COLO668 (cell line): ENCODE measurements around the gene PALLD.

Experiments
- DNase-seq: peaks from one replicate; lab custom pipeline; 2025; ENCODE audit not compliant: unreplicated experiment; lab: John Stamatoyannopoulos, UW

The PALLD gene

GRCh38 chr4:168751263-168752225 lies 254.7 kb downstream of the PALLD start:
- DNase-seq = no peak

- DNase-seq = no peak
Measured at GRCh38 chr4:168755598-168756477, 259.0 kb downstream of the PALLD start.

- no peak for DNase-seq
Measured at GRCh38 chr4:168757500-168757899, 260.6 kb downstream of the PALLD start.

- no peak for DNase-seq
Measured at GRCh38 chr4:168758351-168758876, 261.6 kb downstream of the PALLD start.

GRCh38 chr4:168759321-168759720 lies 262.5 kb downstream of the PALLD start:
- DNase-seq = no peak

GRCh38 chr4:168759959-168760527 lies 263.2 kb downstream of the PALLD start:
- DNase-seq = no peak

- DNase-seq = no peak
Measured at GRCh38 chr4:168761066-168761465, 264.2 kb downstream of the PALLD start.

GRCh38 chr4:168765322-168765721 lies 268.5 kb downstream of the PALLD start:
- no peak for DNase-seq

GRCh38 chr4:168765726-168766125 lies 268.9 kb downstream of the PALLD start:
- DNase-seq = no peak

- DNase-seq = no peak
Measured at GRCh38 chr4:168766604-168767316, 269.9 kb downstream of the PALLD start.

- no peak for DNase-seq
Measured at GRCh38 chr4:168769416-168769815, 272.6 kb downstream of the PALLD start.

- no peak for DNase-seq
Measured at GRCh38 chr4:168769837-168770236, 273.0 kb downstream of the PALLD start.

GRCh38 chr4:168771251-168771650 lies 274.4 kb downstream of the PALLD start:
- no peak for DNase-seq

- DNase-seq = no peak
Measured at GRCh38 chr4:168773388-168774195, 276.7 kb downstream of the PALLD start.

GRCh38 chr4:168776382-168776781 lies 279.5 kb downstream of the PALLD start:
- DNase-seq = no peak

- no peak for DNase-seq
Measured at GRCh38 chr4:168777277-168777965, 280.6 kb downstream of the PALLD start.

- no peak for DNase-seq
Measured at GRCh38 chr4:168781341-168781740, 284.5 kb downstream of the PALLD start.

- DNase-seq = no peak
Measured at GRCh38 chr4:168781926-168782325, 285.1 kb downstream of the PALLD start.

GRCh38 chr4:168782439-168782838 lies 285.6 kb downstream of the PALLD start:
- no peak for DNase-seq
